GM18907 (cell line): ENCODE results near the gene RIMBP3B.
"Not testable (repeated sequence)": the region's sequence is repeated elsewhere in the genome, so short reads cannot be mapped to it uniquely, and the experiment has no call there.

Source experiments
- ATAC-seq: cut with Tn5 transposase; IDR thresholded peaks from one replicate; pipeline ENCODE4 v1.9.1; 2021; ENCODE audit warnings: mild to moderate bottlenecking, moderate library complexity; ENCODE audit not compliant: unreplicated experiment

RIMBP3B gene

GRCh38 chr22:21383701-21384467 lies at the start of gene RIMBP3B:
RIMBP3B (plus strand) TSS chr22:21383751; CDS start chr22:21383859, 108 bp downstream.
- ATAC-seq = peak; percentile 67

- not testable (repeated sequence) for ATAC-seq
Measured at GRCh38 chr22:21357527-21357926, 26.0 kb upstream of the RIMBP3B start.

- ATAC-seq = not testable (repeated sequence)
Measured at GRCh38 chr22:21360525-21360924, 23.0 kb upstream of the RIMBP3B start.

- ATAC-seq = not testable (repeated sequence)
Measured at GRCh38 chr22:21362473-21362872, 21.1 kb upstream of the RIMBP3B start.

- ATAC-seq = not testable (repeated sequence)
Measured at GRCh38 chr22:21363061-21363460, 20.5 kb upstream of the RIMBP3B start.

GRCh38 chr22:21363803-21364202 lies 19.7 kb upstream of the RIMBP3B start:
- not testable (repeated sequence) for ATAC-seq

GRCh38 chr22:21364362-21364761 lies 19.2 kb upstream of the RIMBP3B start:
- ATAC-seq = not testable (repeated sequence)

GRCh38 chr22:21365337-21365736 lies 18.2 kb upstream of the RIMBP3B start:
- ATAC-seq = not testable (repeated sequence)

- ATAC-seq = not testable (repeated sequence)
Measured at GRCh38 chr22:21368603-21369310, 14.8 kb upstream of the RIMBP3B start.

GRCh38 chr22:21375880-21376279 lies 7.7 kb upstream of the RIMBP3B start:
- not testable (repeated sequence) for ATAC-seq

GRCh38 chr22:21384468-21385357 lies 1.2 kb downstream of the RIMBP3B start:
- ATAC-seq = peak; percentile 34

- not testable (repeated sequence) for ATAC-seq
Measured at GRCh38 chr22:21389480-21389879, 5.9 kb downstream of the RIMBP3B start.

- not testable (repeated sequence) for ATAC-seq
Measured at GRCh38 chr22:21390013-21390412, 6.5 kb downstream of the RIMBP3B start.

GRCh38 chr22:21394613-21395012 lies 11.1 kb downstream of the RIMBP3B start:
- ATAC-seq = not testable (repeated sequence)

GRCh38 chr22:21401197-21401969 lies 17.8 kb downstream of the RIMBP3B start:
- ATAC-seq = not testable (repeated sequence)

- ATAC-seq = not testable (repeated sequence)
Measured at GRCh38 chr22:21402763-21403314, 19.3 kb downstream of the RIMBP3B start.

- ATAC-seq = not testable (repeated sequence)
Measured at GRCh38 chr22:21407139-21407538, 23.6 kb downstream of the RIMBP3B start.

- not testable (repeated sequence) for ATAC-seq
Measured at GRCh38 chr22:21407792-21408191, 24.2 kb downstream of the RIMBP3B start.

- ATAC-seq = not testable (repeated sequence)
Measured at GRCh38 chr22:21416375-21416774, 32.8 kb downstream of the RIMBP3B start.
